ENCODE data around the gene SDK1. TPM values are rescaled to one million over a fixed set of nuclear protein-coding genes. Genes with fewer than 3 reads are reported as not detected.

Gene SDK1
- 5.4 and 5.6 TPM in 2 replicates for total RNA-seq
- long read RNA-seq, partial matches to known transcripts: 0 of 1 reads
- long read RNA-seq, other reads (novel, unspliced or antisense): 1 of 1 reads

- Mint-ChIP-seq H3K4me3 (ENCODE audit: unreplicated experiment) (peak within 1 kb of the TSS; percentile 82), H3K27me3 (ENCODE audit: unreplicated experiment) (peaks cover 18% of the 10 kb centered on the region), H3K4me1 (ENCODE audit: unreplicated experiment) (peaks cover 11% of the 10 kb centered on the region), H3K9me3 (ENCODE audit: unreplicated experiment) (no peaks in the 10 kb centered on the region), H3K27ac (ENCODE audit: unreplicated experiment) (no peak within 1 kb of the TSS), H3K36me3 (ENCODE audit: unreplicated experiment) (no peaks in the 10 kb centered on the region)
- TF ChIP-seq CTCF (IDR thresholded peaks at IDR 0.05): peak; percentile 95
- peak; percentile 97 for DNase-seq (ENCODE audit: extremely low spot score, unreplicated experiment)
Measured at GRCh38 chr7:3300651-3301448, at the start of gene SDK1. Gene SDK1, plus strand, starts transcription at chr7:3301252. Its CDS starts 335 bp downstream, at chr7:3301587.

- no peaks in the 10 kb centered on the region for H3K36me3 Mint-ChIP-seq (ENCODE audit: unreplicated experiment)
- H3K27me3 Mint-ChIP-seq (ENCODE audit: unreplicated experiment): peaks cover 49% of the 10 kb centered on the region
- no peaks in the 10 kb centered on the region for H3K4me1 Mint-ChIP-seq (ENCODE audit: unreplicated experiment)
- no peak for TF ChIP-seq CTCF (IDR thresholded peaks at IDR 0.05)
- no peak for DNase-seq (ENCODE audit: extremely low spot score, unreplicated experiment)
- no peak overlapping the region for H3K27ac Mint-ChIP-seq (ENCODE audit: unreplicated experiment)
- H3K9me3 Mint-ChIP-seq (ENCODE audit: unreplicated experiment): peaks cover 4% of the 10 kb centered on the region
- no peak overlapping the region for H3K4me3 Mint-ChIP-seq (ENCODE audit: unreplicated experiment)
Measured at GRCh38 chr7:3254718-3255117, 46.3 kb upstream of the SDK1 start.

GRCh38 chr7:3259711-3260400, 41.2 kb upstream of the SDK1 start:
- no peak for DNase-seq (ENCODE audit: extremely low spot score, unreplicated experiment)
- H3K36me3 Mint-ChIP-seq (ENCODE audit: unreplicated experiment): peaks cover 2% of the 10 kb centered on the region
- H3K27me3 Mint-ChIP-seq (ENCODE audit: unreplicated experiment): peaks cover 69% of the 10 kb centered on the region
- no peaks in the 10 kb centered on the region for H3K4me1 Mint-ChIP-seq (ENCODE audit: unreplicated experiment)
- no peak for TF ChIP-seq CTCF (IDR thresholded peaks at IDR 0.05)
- no peaks in the 10 kb centered on the region for H3K9me3 Mint-ChIP-seq (ENCODE audit: unreplicated experiment)
- no peak overlapping the region for H3K27ac Mint-ChIP-seq (ENCODE audit: unreplicated experiment)
- no peak overlapping the region for H3K4me3 Mint-ChIP-seq (ENCODE audit: unreplicated experiment)

- TF ChIP-seq CTCF (IDR thresholded peaks at IDR 0.05): no peak
- H3K4me1 Mint-ChIP-seq (ENCODE audit: unreplicated experiment): no peaks in the 10 kb centered on the region
- H3K36me3 Mint-ChIP-seq (ENCODE audit: unreplicated experiment): peaks cover 2% of the 10 kb centered on the region
- H3K27me3 Mint-ChIP-seq (ENCODE audit: unreplicated experiment): peaks cover 74% of the 10 kb centered on the region
- no peak overlapping the region for H3K4me3 Mint-ChIP-seq (ENCODE audit: unreplicated experiment)
- H3K9me3 Mint-ChIP-seq (ENCODE audit: unreplicated experiment): no peaks in the 10 kb centered on the region
- H3K27ac Mint-ChIP-seq (ENCODE audit: unreplicated experiment): no peak overlapping the region
- no peak for DNase-seq (ENCODE audit: extremely low spot score, unreplicated experiment)
Measured at GRCh38 chr7:3260401-3260715, 40.7 kb upstream of the SDK1 start.

GRCh38 chr7:3264693-3265339, 36.2 kb upstream of the SDK1 start:
- Mint-ChIP-seq H3K36me3 (ENCODE audit: unreplicated experiment) (peaks cover 2% of the 10 kb centered on the region), H3K4me3 (ENCODE audit: unreplicated experiment) (no peak overlapping the region), H3K4me1 (ENCODE audit: unreplicated experiment) (peaks cover 8% of the 10 kb centered on the region), H3K27ac (ENCODE audit: unreplicated experiment) (no peak overlapping the region), H3K9me3 (ENCODE audit: unreplicated experiment) (no peaks in the 10 kb centered on the region), H3K27me3 (ENCODE audit: unreplicated experiment) (peaks cover 56% of the 10 kb centered on the region)
- DNase-seq (ENCODE audit: extremely low spot score, unreplicated experiment): no peak
- no peak for TF ChIP-seq CTCF (IDR thresholded peaks at IDR 0.05)

Measured in osteocyte (in vitro differentiated cells).